Endothelial cell of umbilical vein (primary cell): ENCODE data around the gene CCBE1. TPM values are rescaled to one million over a fixed set of nuclear protein-coding genes. Genes with fewer than 3 reads are reported as not detected.

ENCODE experiments used
- BruUV-seq: library from RNA; stranded (reverse); fragments of 400-500 nt; replicated peaks from 2 replicates; lab custom pipeline; 2021; lab: Mats Ljungman, UMichigan
- CTCF ChIA-PET: fragments of 300-600, 350-600 bp; sonication (Branson Sonifier 250); formaldehyde crosslinking; loops from one replicate; lab custom pipeline; 2021; ENCODE audit warnings: antibody characterized with exemption, inconsistent platforms; lab: Charles Lee
- POLR2A ChIA-PET: fragments of 300-600, 350-600 bp; sonication (Branson Sonifier 250); formaldehyde crosslinking; loops from one replicate; lab custom pipeline; 2021; ENCODE audit warnings: antibody characterized with exemption, inconsistent platforms; lab: Charles Lee
- DNase-seq: peaks from one replicate; pipeline ENCODE4 v3.0.0-alpha.2; 2011; ENCODE audit warnings: low read depth, low spot score
- FAIRE-seq: peaks from 2 replicates; lab custom pipeline; 2011; peaks lifted over from hg19 to GRCh38; lab: Jason Lieb, UNC
- H2AFZ ChIP-seq: 2 replicates; pipeline ENCODE4 v1.6.0; 2012; ENCODE audit warnings: low read depth, low read length, control low read depth, inconsistent platforms
- H3K27ac ChIP-seq: 2 replicates; pipeline ENCODE4 v1.5.1; 2011; ENCODE audit warnings: low read depth, mild to moderate bottlenecking, control low read depth, low read length, moderate library complexity; ENCODE audit not compliant: insufficient read depth
- H3K27me3 ChIP-seq, 2 experiments: 2 replicates each; pipeline versions ENCODE4 v1.6.0 to v1.6.1; 2011; ENCODE audit warnings: low read length in 2 of 2, mixed read lengths in 1 of 2; ENCODE audit not compliant: control insufficient read depth in 2 of 2, insufficient read depth in 2 of 2
- H3K36me3 ChIP-seq, 2 experiments: 2 replicates in 1 of 2; 3 replicates in 1 of 2; pipeline ENCODE4 v1.5.1; 2011; ENCODE audit warnings: low read length in 2 of 2, mild to moderate bottlenecking in 1 of 2, moderate library complexity in 1 of 2; ENCODE audit not compliant: control insufficient read depth in 2 of 2, insufficient read depth in 2 of 2; ENCODE audit errors: extremely low read depth in 1 of 2
- H3K4me1 ChIP-seq: 3 replicates; pipeline ENCODE4 v1.5.1; 2011; ENCODE audit warnings: mild to moderate bottlenecking, low read length; ENCODE audit not compliant: control insufficient read depth, insufficient read depth; ENCODE audit errors: extremely low read depth
- H3K4me2 ChIP-seq: 2 replicates; pipeline ENCODE4 v1.6.1; 2011; ENCODE audit warnings: low read length, control low read depth, mixed read lengths; ENCODE audit not compliant: insufficient read depth
- H3K4me3 ChIP-seq, 3 experiments: fragments of 200-600 bp in 1 of 3; sonication (generic), shearing (Covaris generic) in 1 of 3; replicated peaks in 1 of 3; 2 replicates each; pipeline ENCODE4 v1.5.1; 2011 to 2016; ENCODE audit warnings: control low read depth in 3 of 3, low read length in 3 of 3, mild to moderate bottlenecking in 2 of 3, inconsistent platforms in 1 of 3, low read depth in 1 of 3, moderate library complexity in 1 of 3; ENCODE audit not compliant: insufficient read depth in 1 of 3
- H3K79me2 ChIP-seq: 2 replicates; pipeline ENCODE4 v1.6.0; 2012; ENCODE audit warnings: low read length, inconsistent platforms; ENCODE audit not compliant: control insufficient read depth, insufficient read depth
- H3K9ac ChIP-seq: replicated peaks from 2 replicates; pipeline ENCODE3; 2011; ENCODE audit warnings: low read length, control low read depth; ENCODE audit not compliant: insufficient read depth; ENCODE audit errors: extremely low read depth
- H3K9me1 ChIP-seq: replicated peaks from 3 replicates; pipeline ENCODE4 v1.6.0; 2011; ENCODE audit warnings: mild to moderate bottlenecking, low read length; ENCODE audit not compliant: control insufficient read depth, insufficient read depth; ENCODE audit errors: extremely low read depth
- H3K9me3 ChIP-seq: replicated peaks from 2 replicates; pipeline ENCODE4 v1.5.1; 2012; ENCODE audit warnings: low read length, inconsistent platforms; ENCODE audit not compliant: control insufficient read depth, insufficient read depth
- H4K20me1 ChIP-seq: replicated peaks from 2 replicates; pipeline ENCODE3; 2011; ENCODE audit warnings: mild to moderate bottlenecking, low read length; ENCODE audit not compliant: control insufficient read depth, insufficient read depth; ENCODE audit errors: extremely low read depth
- CTCF ChIP-seq, 2 donors: IDR thresholded peaks; 1 replicate in 1 of 2; 2 replicates in 1 of 2; pipeline ENCODE4 v1.5.1; 2011; ENCODE audit warnings: low read length in 2 of 2, mild to moderate bottlenecking in 2 of 2, moderate library complexity in 2 of 2, control low read depth in 1 of 2, inconsistent platforms in 1 of 2, low read depth in 1 of 2; ENCODE audit not compliant: insufficient read depth in 1 of 2; ENCODE audit errors: extremely low read depth in 1 of 2
- EZH2 ChIP-seq: IDR thresholded peaks from 2 replicates; pipeline ENCODE4 v1.6.1; 2012; ENCODE audit warnings: borderline replicate concordance, low read depth, mild to moderate bottlenecking, moderate library complexity, low read length, inconsistent platforms; ENCODE audit not compliant: severe bottlenecking
- FOS ChIP-seq: IDR thresholded peaks from 2 replicates; pipeline ENCODE4 v1.6.1; 2011; ENCODE audit warnings: mild to moderate bottlenecking, low read length, moderate library complexity, borderline replicate concordance; ENCODE audit not compliant: insufficient read depth
- GATA2 ChIP-seq: IDR thresholded peaks from 2 replicates; pipeline ENCODE4 v1.7.0; 2011; ENCODE audit warnings: low read depth, mild to moderate bottlenecking, moderate library complexity, mixed read lengths, low read length; ENCODE audit not compliant: insufficient read length, insufficient read depth
- JUN ChIP-seq: IDR thresholded peaks from 2 replicates; pipeline ENCODE4 v1.6.1; 2011; ENCODE audit warnings: borderline replicate concordance, low read depth; ENCODE audit not compliant: insufficient read length, insufficient read depth
- MYC ChIP-seq: IDR thresholded peaks from one replicate; pipeline ENCODE4 v1.6.1; 2011; ENCODE audit warnings: mild to moderate bottlenecking, low read depth, low read length
- POLR2A ChIP-seq: IDR thresholded peaks from 2 replicates; pipeline ENCODE4 v1.6.1; 2012; ENCODE audit warnings: low read depth, mild to moderate bottlenecking, control low read depth, low read length
- POLR2AphosphoS5 ChIP-seq: IDR thresholded peaks from 2 replicates; pipeline ENCODE4 v1.6.1; 2012; ENCODE audit warnings: low read depth, mild to moderate bottlenecking, control low read depth, low read length, moderate library complexity; ENCODE audit not compliant: insufficient read depth
- dilution Hi-C: fragments of 300-500 bp; cut with MboI; formaldehyde crosslinking; loops from one replicate; pipeline ENCODE4 v1.15.0; 2019; ENCODE audit warnings: low sequenced_read_pairs; ENCODE audit not compliant: extremely low pct_ligation_motif_present
- intact Hi-C: fragments of 100-400 bp; cut with micrococcal nuclease; formaldehyde crosslinking; loops from one replicate; pipeline ENCODE4 v1.10.0; 2022
- polyA plus RNA-seq, 4 experiments: library from polyadenylated mRNA; depleted of rRNA in 3 of 4; stranded (reverse) in 3 of 4; unstranded in 1 of 4; fragments of >200 nt; gene quantifications; 2 replicates each; pipeline versions ENCODE4 v1.2.1 to v1.2.3, GENCODE V29; 2011 to 2012; ENCODE audit warnings: missing spikeins in 1 of 4
- total RNA-seq: library from RNA; stranded (reverse); gene quantifications from 2 replicates; pipeline ENCODE4 v1.2.3, GENCODE V29; 2021
- TF ChIP-seq, protein P1 (sequence below): IDR thresholded peaks from 2 replicates; pipeline ENCODE4 v1.6.1; 2011; ENCODE audit not compliant: insufficient read depth, insufficient read length

CCBE1 gene
- total and polyA plus RNA-seq, 2 donors (not counting 3 experiments of a cell fraction or from before 2014, with no cell fraction given): 0.04 TPM; not detected in 1

DNA sequence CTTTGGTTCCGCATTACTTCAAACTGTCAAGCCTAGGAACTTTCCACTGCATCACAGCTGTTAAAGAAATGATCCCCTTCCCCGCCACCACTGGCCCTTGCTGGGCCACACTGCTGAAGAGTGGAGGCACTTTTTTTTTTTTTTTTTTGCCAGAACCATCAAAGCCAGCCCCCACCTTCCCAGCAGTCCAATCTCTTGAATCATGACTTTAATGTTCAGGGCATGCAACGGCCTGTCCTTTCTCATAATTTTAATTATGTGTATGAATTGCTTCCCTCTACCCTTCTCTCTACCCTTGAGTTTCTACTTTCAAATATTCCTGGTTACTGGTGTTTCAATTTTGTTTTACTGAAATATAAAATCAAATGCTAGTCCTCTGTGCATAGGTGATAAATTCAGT lies 236.1 kb downstream of the CCBE1 start:
- H3K9me3 ChIP-seq: no peaks in the 10 kb centered on the region
- no peak overlapping the region for H3K27ac ChIP-seq
- H3K9ac ChIP-seq: no peak overlapping the region
- H3K9me1 ChIP-seq: no peaks in the 10 kb centered on the region
- no peak overlapping the region for H3K4me3 ChIP-seq
- H3K4me2 ChIP-seq: no peak overlapping the region
- CTCF ChIA-PET: interaction anchor here (0.6 to 10.6 kb wide), 7 partner anchors 10 to 1425 kb away, joined by 3 to 413 read pairs (median 20); partner anchors contain the start of gene CCBE1
- H4K20me1 ChIP-seq: no peaks in the 10 kb centered on the region
- no peaks in the 10 kb centered on the region for H3K36me3 ChIP-seq
- POLR2A ChIA-PET: interaction anchor here (0.6 kb wide), 1 partner anchor 466 kb away, joined by 3 read pairs; no protein-coding TSS in a partner anchor
- H3K79me2 ChIP-seq: no peaks in the 10 kb centered on the region
- no peak for TF ChIP-seq EZH2
- no peak for TF ChIP-seq FOS
- TF ChIP-seq, protein P1, sequence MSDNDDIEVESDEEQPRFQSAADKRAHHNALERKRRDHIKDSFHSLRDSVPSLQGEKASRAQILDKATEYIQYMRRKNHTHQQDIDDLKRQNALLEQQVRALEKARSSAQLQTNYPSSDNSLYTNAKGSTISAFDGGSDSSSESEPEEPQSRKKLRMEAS: no peak
- TF ChIP-seq POLR2A: no peak
- H3K4me1 ChIP-seq: no peaks in the 10 kb centered on the region
- H2AFZ ChIP-seq: no peak overlapping the region
- no peaks in the 10 kb centered on the region for H3K27me3 ChIP-seq
- FAIRE-seq: no peak
- intact Hi-C loops (no loop called here), dilution Hi-C loops (no loop called here)
- DNase-seq: no peak
- no TSS peak for BruUV-seq

GRCh38 chr18:59460072-59460420 lies 237.2 kb downstream of the CCBE1 start:
- Histone ChIP-seq H3K4me2 (no peak overlapping the region), H3K4me3 (no peak overlapping the region), H3K27me3 (no peaks in the 10 kb centered on the region), H3K9ac (no peak overlapping the region), H3K27ac (no peak overlapping the region), H3K9me1 (no peaks in the 10 kb centered on the region), H4K20me1 (no peaks in the 10 kb centered on the region), H2AFZ (no peak overlapping the region), H3K4me1 (no peaks in the 10 kb centered on the region), H3K9me3 (no peaks in the 10 kb centered on the region), H3K79me2 (no peaks in the 10 kb centered on the region), H3K36me3 (no peaks in the 10 kb centered on the region)
- DNase-seq: no peak
- intact Hi-C loops: no loop called here
- TF ChIP-seq GATA2 (no peak), CTCF (IDR thresholded peaks at IDR 0.05; ENCODE audit: extremely low read depth in 1 of 2, insufficient read depth in 1 of 2, low read depth in 1 of 2, low read length in 2 of 2) (no peak), FOS (no peak), POLR2AphosphoS5 (no peak), MYC (no peak), JUN (no peak), POLR2A (no peak), EZH2 (no peak)
- TF ChIP-seq, protein P1: no peak
- POLR2A ChIA-PET: no interaction called here
- FAIRE-seq: no peak
- dilution Hi-C loops: no loop called here
- no TSS peak for BruUV-seq
- CTCF ChIA-PET: interaction anchor here (0.6 to 10.6 kb wide), 35 partner anchors 11 to 1089 kb away, joined by 3 to 413 read pairs (median 5); partner anchors contain the start of gene CCBE1
